Stimulated activated CD4-positive, alpha-beta T cell treated with anti-CD3 and anti-CD28 coated beads, Interleukin-2, amount 100 ng/mL, for 4 hours (primary cell): Measurements from ENCODE around the gene ARHGAP20.
"Not testable (repeated sequence)": the region's sequence is repeated elsewhere in the genome, so short reads cannot be mapped to it uniquely, and the experiment has no call there.

ENCODE experiments used
- DNase-seq: peaks from one replicate; pipeline ENCODE4 v3.0.0-alpha.2; 2020; ENCODE audit warnings: low read depth

The ARHGAP20 gene

DNA sequence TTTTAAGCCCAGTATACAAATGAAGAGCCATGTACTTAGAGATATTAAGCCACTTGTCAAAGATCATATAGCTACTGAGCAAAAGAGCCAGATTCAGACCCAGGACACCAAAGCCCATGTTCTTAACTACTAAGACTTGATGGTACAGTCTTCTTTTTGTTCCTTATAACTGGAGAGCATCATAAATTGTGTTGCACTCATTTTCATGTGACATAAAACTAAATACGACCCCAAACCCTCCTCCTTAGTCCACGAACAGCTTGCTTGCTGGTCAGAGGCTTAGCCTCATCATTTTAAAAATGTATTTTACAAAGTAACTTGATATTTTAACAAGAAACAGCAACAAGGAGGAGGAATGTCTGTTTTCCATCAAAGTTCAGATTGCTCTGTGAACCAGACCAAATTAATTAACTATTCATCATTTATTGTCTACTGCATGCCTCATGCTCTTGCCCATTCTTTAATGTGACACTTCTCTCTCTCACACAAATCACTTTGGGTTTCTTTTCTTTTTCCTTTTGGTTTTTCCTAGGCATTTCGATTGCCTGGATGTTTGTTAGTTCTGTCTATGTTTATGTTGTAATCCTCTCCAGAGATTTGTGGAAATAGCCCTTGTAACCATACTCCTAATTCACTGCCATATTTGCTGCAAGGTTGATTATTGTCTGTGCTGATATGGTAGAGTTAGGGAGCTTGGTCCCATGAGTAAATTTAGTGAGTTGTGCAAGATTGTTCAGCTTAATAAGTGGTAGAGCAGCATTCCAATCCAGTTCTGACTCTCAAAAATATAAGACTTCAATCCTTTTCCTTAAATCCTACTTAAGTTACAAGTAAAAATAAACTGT lies 8.4 kb upstream of the ARHGAP20 start:
- no peak for DNase-seq

DNA sequence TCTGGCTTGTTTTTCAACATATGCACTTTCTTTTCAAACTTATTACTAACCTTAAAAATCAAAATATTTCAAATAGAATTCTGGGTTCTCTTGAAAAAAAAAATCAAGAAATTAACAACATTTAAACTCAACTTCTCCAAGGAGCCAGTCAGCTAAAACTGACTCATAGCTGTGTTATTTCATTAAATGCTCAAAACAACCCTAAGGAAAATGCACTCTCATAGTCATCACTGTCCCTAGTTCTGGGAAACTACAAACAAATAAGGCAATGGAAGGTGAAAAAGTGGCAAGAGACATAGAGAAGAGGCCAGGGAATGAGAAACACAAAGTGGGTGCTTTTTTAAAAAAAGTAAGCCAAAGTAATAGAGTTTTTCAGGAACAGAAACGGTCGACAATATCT lies 4.1 kb upstream of the ARHGAP20 start:
- no peak for DNase-seq

GRCh38 chr11:110715541-110715940 lies 3.3 kb upstream of the ARHGAP20 start:
- DNase-seq: no peak

- DNase-seq: no peak
These were observed 1.2 kb upstream of the ARHGAP20 start for GRCh38 chr11:110713449-110713776.

DNA sequence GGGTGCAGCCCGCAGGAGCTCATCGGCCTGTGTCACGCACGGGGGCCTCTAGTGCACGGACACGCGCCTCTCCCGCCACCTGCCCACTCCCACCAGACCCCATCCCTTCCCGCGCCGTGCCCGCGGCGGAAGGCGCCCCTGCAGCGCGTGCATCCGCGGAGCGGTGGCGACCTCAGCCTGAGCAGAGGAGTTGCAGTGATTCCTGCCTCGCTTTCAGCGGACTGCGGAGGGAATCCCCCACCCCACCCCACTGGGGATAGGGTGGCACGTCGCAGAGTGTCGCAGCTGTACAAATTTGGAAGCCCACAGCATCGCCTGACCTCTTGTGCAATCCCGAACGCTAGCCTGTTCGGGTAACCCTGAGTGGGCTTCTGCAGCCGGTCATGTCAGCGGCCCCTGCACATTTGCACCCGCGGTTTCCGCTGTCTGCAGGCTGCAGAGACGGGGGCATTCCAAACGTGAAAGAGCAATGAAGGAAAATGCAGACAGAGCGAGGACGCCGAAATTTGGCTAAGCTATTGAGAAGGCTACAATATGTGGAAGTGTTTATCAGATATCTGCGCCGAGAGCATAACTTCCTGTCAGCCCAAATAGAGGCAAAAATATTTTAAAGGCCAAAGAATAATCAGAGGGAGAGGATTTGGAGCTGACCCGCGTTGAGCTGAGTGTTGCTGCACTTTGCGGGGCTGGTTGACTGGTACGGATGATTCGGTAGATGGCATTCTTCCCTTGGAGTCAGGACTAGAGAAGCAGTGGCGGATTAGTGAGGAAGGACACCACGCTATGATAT lies 617 bp upstream of the ARHGAP20 start:
- no peak for DNase-seq

GRCh38 chr11:110711448-110711775 lies 825 bp downstream of the ARHGAP20 start:
- no peak for DNase-seq

GRCh38 chr11:110710628-110711381 lies 1.4 kb downstream of the ARHGAP20 start:
- no peak for DNase-seq

DNA sequence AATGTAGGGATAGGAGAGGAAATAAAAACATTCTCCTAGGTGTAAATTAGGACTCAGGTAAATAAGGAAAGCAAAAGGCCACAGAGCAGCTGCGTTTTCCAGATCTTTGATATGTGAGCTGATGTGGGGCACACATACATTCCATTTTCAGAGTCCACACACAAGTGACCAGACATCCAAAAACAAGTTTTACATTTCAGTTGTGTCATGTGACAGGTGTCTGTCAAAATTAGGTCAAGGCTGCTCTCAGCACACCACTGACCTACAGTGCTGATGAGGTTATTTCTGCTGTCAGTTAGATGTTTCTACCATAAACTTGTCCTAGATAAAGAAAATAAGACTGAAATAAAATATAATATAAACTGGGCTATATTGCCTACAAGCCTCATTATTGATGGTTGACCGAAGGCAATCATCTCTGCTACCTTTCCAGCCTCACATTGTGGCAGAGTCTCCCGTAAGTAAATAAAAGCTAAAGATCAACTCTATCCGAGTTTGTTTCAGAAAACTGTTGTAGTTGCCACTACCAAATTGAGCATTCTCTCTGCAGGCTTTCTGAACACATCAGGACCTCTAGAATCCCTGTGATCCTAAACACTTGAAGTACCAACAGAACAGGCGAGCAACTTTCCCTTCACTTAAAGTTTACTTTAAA lies 7.9 kb downstream of the ARHGAP20 start:
- no peak for DNase-seq

DNA sequence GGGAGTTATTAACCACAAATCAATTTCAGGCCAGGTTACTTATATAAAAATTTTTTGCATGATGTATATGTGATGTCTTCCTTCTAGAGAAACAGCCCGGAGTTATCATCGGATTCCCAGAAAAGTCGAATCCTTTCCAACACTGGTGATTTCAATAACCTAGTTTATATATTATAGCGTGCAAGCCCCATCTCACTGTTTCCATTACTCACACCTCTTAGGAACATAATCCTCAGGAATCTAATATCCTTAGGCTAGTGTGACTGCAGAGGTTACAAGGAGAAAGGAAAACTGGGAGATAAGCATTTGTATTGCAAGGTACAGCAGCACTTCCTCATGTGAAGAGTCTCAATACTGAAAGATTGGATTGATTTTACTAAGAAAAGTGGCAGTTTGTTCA lies 20.3 kb downstream of the ARHGAP20 start:
- no peak for DNase-seq

- no peak for DNase-seq
These were observed 22.9 kb downstream of the ARHGAP20 start for GRCh38 chr11:110689306-110689705.

DNA sequence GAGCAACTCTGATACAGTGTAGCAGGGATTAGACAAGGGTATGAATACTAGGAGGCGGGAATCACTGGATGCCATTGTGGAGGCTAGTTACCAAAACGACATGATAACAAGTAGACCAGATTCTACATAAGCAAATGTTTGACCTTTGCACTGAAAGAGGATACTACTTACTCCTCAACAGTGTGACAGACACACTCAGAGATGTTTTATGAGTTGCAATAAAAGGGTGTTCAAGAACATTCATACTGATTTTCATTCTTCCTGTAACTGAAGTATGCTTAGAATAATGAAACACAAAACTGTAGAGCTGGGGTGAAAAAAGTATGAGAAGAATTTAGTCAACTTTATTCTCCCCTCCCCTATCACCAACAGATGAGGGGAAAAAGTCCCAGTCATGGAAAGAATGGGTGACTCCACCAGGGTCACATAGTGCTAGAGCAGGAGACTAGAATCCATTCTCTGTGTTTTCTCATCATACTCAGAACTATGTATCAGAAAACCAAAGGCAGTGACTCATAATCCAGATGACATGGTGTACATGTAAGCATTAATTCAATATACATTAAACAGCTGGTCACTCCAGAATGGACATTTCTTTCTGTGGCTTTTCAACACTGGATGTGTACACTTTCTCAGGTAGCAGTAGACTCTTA lies 32.8 kb downstream of the ARHGAP20 start:
- DNase-seq: no peak

DNA sequence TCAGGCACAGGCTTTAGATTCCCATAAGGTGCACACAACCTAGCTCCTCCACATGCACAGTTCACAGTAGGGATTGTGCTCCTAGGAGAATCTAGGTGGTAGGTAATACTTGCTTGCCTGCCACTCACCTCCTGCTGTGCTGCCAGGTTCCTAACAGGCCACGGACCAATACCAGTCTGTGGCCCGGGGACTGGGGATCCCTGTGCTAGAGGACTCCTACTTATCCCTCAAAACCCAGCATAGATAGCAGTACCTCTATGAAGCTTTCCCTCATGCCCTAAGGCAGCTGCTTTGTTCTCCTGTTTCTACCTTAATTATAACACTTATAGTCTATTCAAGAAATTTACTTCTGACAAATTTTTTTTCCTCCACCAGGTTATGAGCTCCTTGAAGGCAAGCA lies 36.7 kb downstream of the ARHGAP20 start:
- DNase-seq: no peak

GRCh38 chr11:110665689-110666465 lies 46.4 kb downstream of the ARHGAP20 start:
- no peak for DNase-seq

GRCh38 chr11:110655967-110656366 lies 56.3 kb downstream of the ARHGAP20 start:
- DNase-seq: no peak

- DNase-seq: no peak
These were observed 57.8 kb downstream of the ARHGAP20 start for GRCh38 chr11:110654456-110654855.

GRCh38 chr11:110645253-110645652 lies 67.0 kb downstream of the ARHGAP20 start:
- DNase-seq: no peak

DNA sequence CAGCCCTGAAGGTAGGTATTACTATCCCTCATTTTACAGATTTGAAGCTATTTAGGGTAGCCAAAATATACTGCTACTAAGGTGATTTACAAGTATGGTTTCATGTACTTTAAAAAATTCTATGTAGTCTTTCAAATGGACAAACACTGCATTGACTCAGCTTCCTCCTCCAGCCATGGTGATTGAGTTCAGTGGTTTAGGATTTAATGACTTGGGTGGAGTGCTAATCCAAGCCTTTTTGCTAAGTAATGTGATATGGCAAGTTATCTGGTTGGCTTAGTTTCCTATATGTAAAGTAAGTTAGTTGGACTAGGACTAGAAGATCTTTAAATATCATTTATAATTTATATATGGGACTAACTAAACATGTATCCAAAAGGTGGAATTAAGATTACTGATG lies 77.9 kb downstream of the ARHGAP20 start:
- no peak for DNase-seq

- no peak for DNase-seq
These were observed 80.7 kb downstream of the ARHGAP20 start for GRCh38 chr11:110631551-110631950.

DNA sequence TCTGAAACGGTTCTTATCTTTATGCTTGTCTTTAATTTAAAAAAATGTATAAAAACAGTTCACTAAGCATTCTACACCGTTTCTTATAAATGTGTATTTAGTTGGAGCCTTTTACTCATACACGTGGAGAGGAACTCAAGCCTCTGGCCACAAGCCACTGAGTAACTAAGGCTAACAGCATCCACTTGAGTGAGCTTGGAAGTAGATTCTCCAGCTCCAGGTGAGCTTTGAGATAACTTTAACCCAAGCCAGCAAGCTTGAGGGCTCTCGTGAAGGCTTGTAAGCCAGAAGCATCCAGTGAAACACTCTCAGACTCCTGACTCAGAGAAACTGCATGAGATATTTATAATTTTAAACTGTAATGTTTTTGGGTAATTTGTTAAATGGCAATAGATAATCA lies 82.6 kb downstream of the ARHGAP20 start:
- no peak for DNase-seq

DNA sequence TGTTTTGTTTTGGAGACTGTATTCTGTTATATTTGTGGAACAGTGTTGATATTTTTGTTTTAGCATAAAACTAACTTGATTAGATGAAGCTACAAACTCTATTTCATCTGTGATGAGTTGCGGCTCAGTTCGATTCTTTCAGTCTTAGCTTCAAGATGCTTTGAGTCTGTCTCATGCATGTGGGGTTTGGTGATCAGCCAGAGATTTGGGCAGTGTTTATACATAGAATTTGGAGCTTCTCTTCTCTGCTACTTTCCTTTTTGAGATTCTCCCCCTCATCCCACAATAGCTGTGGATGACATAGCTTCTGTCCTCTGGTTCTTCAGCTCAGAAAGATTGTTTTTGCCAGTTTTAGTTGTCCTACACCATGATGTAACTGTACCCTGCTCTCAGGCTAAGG lies 90.4 kb downstream of the ARHGAP20 start:
- no peak for DNase-seq

DNA sequence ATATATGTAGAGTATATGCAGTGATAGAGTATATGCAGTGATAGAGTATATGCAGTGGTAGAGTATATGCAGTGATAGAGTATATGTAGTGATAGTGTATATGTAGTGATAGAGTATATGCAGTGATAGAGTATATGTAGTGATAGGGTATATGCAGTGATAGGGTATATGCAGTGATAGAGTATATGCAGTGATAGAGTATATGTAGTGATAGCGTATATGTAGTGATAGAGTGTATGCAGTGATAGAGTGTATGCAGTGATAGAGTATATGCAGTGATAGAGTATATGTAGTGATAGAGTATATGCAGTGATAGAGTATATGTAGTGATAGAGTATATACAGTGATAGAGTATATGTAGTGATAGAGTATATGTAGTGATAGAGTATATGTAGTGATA lies 92.9 kb downstream of the ARHGAP20 start:
- not testable (repeated sequence) for DNase-seq
